Mesenchymal stem cell (in vitro differentiated cells and primary cell): ENCODE data around the gene SARS1.

Source experiments
- DNase-seq: peaks from one replicate; pipeline ENCODE4 v3.0.0-alpha.2; 2013
- H2AFZ ChIP-seq: one replicate; pipeline ENCODE4 v1.6.1; 2013; ENCODE audit warnings: low read depth, mild to moderate bottlenecking, control low read depth, inconsistent platforms, low read length, moderate library complexity
- H2AK5ac ChIP-seq: 2 replicates; pipeline ENCODE4 v1.6.1; 2013; ENCODE audit warnings: low read length, moderate library complexity, mild to moderate bottlenecking, inconsistent platforms; ENCODE audit not compliant: severe bottlenecking
- H2BK120ac ChIP-seq: one replicate; pipeline ENCODE4 v1.6.1; 2013; ENCODE audit warnings: low read depth, mild to moderate bottlenecking, inconsistent platforms, low read length, moderate library complexity
- H2BK12ac ChIP-seq, 2 experiments: one replicate each; pipeline ENCODE4 v1.6.1; 2013; ENCODE audit warnings: inconsistent platforms in 2 of 2, low read length in 2 of 2, mild to moderate bottlenecking in 2 of 2, moderate library complexity in 2 of 2, control low read depth in 1 of 2
- H2BK15ac ChIP-seq: one replicate; pipeline ENCODE4 v1.6.1; 2013; ENCODE audit warnings: mild to moderate bottlenecking, low read depth, inconsistent platforms; ENCODE audit not compliant: poor library complexity, severe bottlenecking
- H2BK5ac ChIP-seq: 2 replicates; pipeline ENCODE4 v1.6.1; 2013; ENCODE audit warnings: low read depth, mild to moderate bottlenecking, low read length, control low read depth, inconsistent platforms; ENCODE audit not compliant: poor library complexity, severe bottlenecking
- H3K14ac ChIP-seq, 2 experiments: one replicate each; pipeline ENCODE4 v1.6.1; 2013; ENCODE audit warnings: inconsistent platforms in 2 of 2, low read length in 2 of 2, control low read depth in 1 of 2, mild to moderate bottlenecking in 1 of 2, moderate library complexity in 1 of 2
- H3K18ac ChIP-seq, 2 experiments: one replicate each; pipeline ENCODE4 v1.6.1; 2013; ENCODE audit warnings: inconsistent platforms in 2 of 2, low read length in 2 of 2, control low read depth in 1 of 2, low read depth in 1 of 2, mild to moderate bottlenecking in 1 of 2
- H3K23ac ChIP-seq, 2 experiments: one replicate each; pipeline ENCODE4 v1.6.1; 2013; ENCODE audit warnings: inconsistent platforms in 2 of 2, low read length in 2 of 2, mild to moderate bottlenecking in 2 of 2, moderate library complexity in 2 of 2, control low read depth in 1 of 2
- H3K27ac ChIP-seq: 2 replicates; pipeline ENCODE4 v1.5.1; 2013; ENCODE audit warnings: mild to moderate bottlenecking, moderate library complexity, low read length, control low read depth, inconsistent platforms; ENCODE audit not compliant: poor library complexity, severe bottlenecking
- H3K27me3 ChIP-seq, 2 experiments: 2 replicates each; pipeline versions ENCODE4 v1.6.1 to v1.7.0; 2013; ENCODE audit warnings: low read length in 2 of 2, mild to moderate bottlenecking in 2 of 2, moderate library complexity in 2 of 2, control low read depth in 1 of 2, inconsistent platforms in 1 of 2; ENCODE audit not compliant: control insufficient read depth in 1 of 2, insufficient read depth in 1 of 2
- H3K36me3 ChIP-seq, 2 experiments: 2 replicates each; pipeline versions ENCODE4 v1.6.1 to v1.7.0; 2013; ENCODE audit warnings: low read length in 2 of 2, control low read depth in 1 of 2, inconsistent platforms in 1 of 2, low read depth in 1 of 2, mild to moderate bottlenecking in 1 of 2; ENCODE audit not compliant: insufficient read depth in 2 of 2, control insufficient read depth in 1 of 2
- H3K4ac ChIP-seq, 2 experiments: one replicate each; pipeline ENCODE4 v1.6.1; 2013; ENCODE audit warnings: inconsistent platforms in 2 of 2, low read length in 2 of 2, mild to moderate bottlenecking in 2 of 2, moderate library complexity in 2 of 2, control low read depth in 1 of 2, low read depth in 1 of 2
- H3K4me1 ChIP-seq: 2 replicates; pipeline ENCODE4 v1.6.1; 2013; ENCODE audit warnings: low read depth, low read length, control low read depth; ENCODE audit not compliant: control insufficient read depth, insufficient read depth
- H3K4me2 ChIP-seq: 2 replicates; pipeline ENCODE4 v1.6.1; 2013; ENCODE audit warnings: low read length, mild to moderate bottlenecking, inconsistent platforms; ENCODE audit not compliant: poor library complexity, severe bottlenecking
- H3K4me3 ChIP-seq, 2 experiments: 2 replicates each; pipeline versions ENCODE4 v1.5.1 to v1.7.0; 2013; ENCODE audit warnings: low read length in 2 of 2, mild to moderate bottlenecking in 2 of 2, control low read depth in 1 of 2, low read depth in 1 of 2; ENCODE audit not compliant: insufficient read depth in 1 of 2
- H3K79me1 ChIP-seq: replicated peaks from 2 replicates; pipeline ENCODE4 v1.6.1; 2013; ENCODE audit warnings: mild to moderate bottlenecking, control low read depth, low read length, inconsistent platforms; ENCODE audit not compliant: poor library complexity, severe bottlenecking
- H3K9ac ChIP-seq: 2 replicates; pipeline ENCODE4 v1.7.0; 2013; ENCODE audit warnings: mild to moderate bottlenecking, low read length, moderate library complexity
- H3K9me3 ChIP-seq: 2 replicates; pipeline ENCODE4 v1.7.0; 2013; ENCODE audit warnings: mild to moderate bottlenecking, low read length; ENCODE audit not compliant: control insufficient read depth
- H4K8ac ChIP-seq: one replicate; pipeline ENCODE4 v1.6.1; 2013; ENCODE audit warnings: inconsistent platforms, mild to moderate bottlenecking, low read length, moderate library complexity
- H4K91ac ChIP-seq: one replicate; pipeline ENCODE4 v1.6.1; 2013; ENCODE audit warnings: mild to moderate bottlenecking, low read length, inconsistent platforms
- WGBS: methylation state at CpG from one replicate; pipeline ENCODE4 v1.1.7; 2013; ENCODE audit warnings: mixed read lengths; 5-methylcytosine and 5-hydroxymethylcytosine counted together

Gene SARS1

DNA sequence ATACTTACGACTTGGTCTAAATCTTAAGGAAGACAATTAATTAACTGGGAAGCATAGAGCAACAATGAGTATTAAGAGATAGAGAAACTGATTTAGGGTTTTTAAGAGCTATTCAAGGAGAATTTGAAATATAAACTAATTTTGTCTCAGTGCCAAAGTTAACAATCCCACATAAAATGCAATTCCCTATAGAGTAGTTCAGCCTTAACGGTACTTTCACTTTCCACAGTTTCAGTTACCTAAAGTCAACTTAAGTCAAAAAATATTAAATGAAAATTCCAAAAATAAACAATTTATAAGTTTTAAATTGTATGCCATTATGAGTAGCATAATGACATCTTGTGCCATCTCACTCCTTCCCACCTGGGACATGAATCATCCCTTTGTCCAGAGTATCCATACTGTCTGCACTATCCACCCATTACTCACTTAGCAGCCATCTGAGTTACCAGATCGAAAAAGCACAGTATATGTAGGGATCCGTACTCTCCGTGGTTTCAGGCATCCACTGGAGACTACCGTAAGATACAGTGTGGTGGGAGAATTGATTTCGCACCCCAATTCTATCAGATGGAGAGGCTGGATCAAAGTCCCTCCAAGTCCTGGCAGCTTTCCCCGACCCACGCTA is 4.8 kb upstream of the SARS1 start:
- H3K4ac ChIP-seq = no peak overlapping the region
- H3K27me3 ChIP-seq = no peaks in the 10 kb centered on the region
- peak overlapping the region in 1 of 2 experiments; percentile 73 for H3K4me3 ChIP-seq
- H2BK5ac ChIP-seq = no peak overlapping the region
- H3K4me2 ChIP-seq = no peak overlapping the region
- no peaks in the 10 kb centered on the region for H3K9me3 ChIP-seq
- H3K79me1 ChIP-seq = no peaks in the 10 kb centered on the region
- H3K14ac ChIP-seq = no peak overlapping the region
- H3K36me3 ChIP-seq = no peaks in the 10 kb centered on the region
- H3K9ac ChIP-seq = peak overlapping the region; percentile 74
- H2AK5ac ChIP-seq = no peak overlapping the region
- H2BK12ac ChIP-seq = no peak overlapping the region
- H3K27ac ChIP-seq = no peak overlapping the region
- 91% methylated on average over 8 of the region's 9 CpGs for WGBS
- H3K4me1 ChIP-seq = peaks cover 2% of the 10 kb centered on the region
- H2AFZ ChIP-seq = no peak overlapping the region
- no peak overlapping the region for H2BK120ac ChIP-seq
- no peak for DNase-seq
- H4K8ac ChIP-seq = no peak overlapping the region
- H4K91ac ChIP-seq = no peak overlapping the region
- no peak overlapping the region for H3K18ac ChIP-seq
- no peak overlapping the region for H3K23ac ChIP-seq
- no peak overlapping the region for H2BK15ac ChIP-seq

DNA sequence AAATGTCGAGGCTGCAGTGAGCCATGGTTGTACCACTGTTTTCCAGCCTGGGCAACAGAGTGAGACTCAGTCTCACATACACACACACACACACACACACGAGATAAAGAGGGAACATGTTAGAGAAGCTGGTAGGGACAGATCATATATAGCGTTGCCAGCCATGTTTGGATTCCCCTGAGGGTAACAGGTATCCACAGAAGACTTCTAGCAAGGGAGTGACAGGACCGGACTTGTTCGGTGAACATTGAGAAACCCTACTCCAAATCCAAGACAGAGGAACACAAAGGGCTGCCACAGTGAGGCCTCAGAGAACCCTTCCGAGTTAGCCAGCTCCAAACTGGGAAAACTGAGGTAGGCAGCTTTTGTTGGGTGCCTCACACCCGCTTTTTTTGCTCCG is 3.7 kb upstream of the SARS1 start:
- no peak overlapping the region for H4K91ac ChIP-seq
- no peak overlapping the region for H3K23ac ChIP-seq
- no peak overlapping the region for H2BK120ac ChIP-seq
- no peak overlapping the region for H2AK5ac ChIP-seq
- H2BK5ac ChIP-seq = no peak overlapping the region
- H2BK12ac ChIP-seq = peak overlapping the region in 1 of 2 experiments; percentile 23
- H3K4me1 ChIP-seq = peaks cover 2% of the 10 kb centered on the region
- H3K4me3 ChIP-seq = no peak overlapping the region
- no peak overlapping the region for H3K18ac ChIP-seq
- no peak overlapping the region for H3K4ac ChIP-seq
- H2BK15ac ChIP-seq = no peak overlapping the region
- 85% methylated on average over 7 of the region's 8 CpGs for WGBS
- no peaks in the 10 kb centered on the region for H3K36me3 ChIP-seq
- H4K8ac ChIP-seq = no peak overlapping the region
- H3K14ac ChIP-seq = no peak overlapping the region
- DNase-seq = no peak
- H3K27ac ChIP-seq = no peak overlapping the region
- H3K79me1 ChIP-seq = no peaks in the 10 kb centered on the region
- no peaks in the 10 kb centered on the region for H3K9me3 ChIP-seq
- H3K27me3 ChIP-seq = no peaks in the 10 kb centered on the region
- no peak overlapping the region for H3K4me2 ChIP-seq
- H2AFZ ChIP-seq = no peak overlapping the region
- H3K9ac ChIP-seq = no peak overlapping the region

DNA sequence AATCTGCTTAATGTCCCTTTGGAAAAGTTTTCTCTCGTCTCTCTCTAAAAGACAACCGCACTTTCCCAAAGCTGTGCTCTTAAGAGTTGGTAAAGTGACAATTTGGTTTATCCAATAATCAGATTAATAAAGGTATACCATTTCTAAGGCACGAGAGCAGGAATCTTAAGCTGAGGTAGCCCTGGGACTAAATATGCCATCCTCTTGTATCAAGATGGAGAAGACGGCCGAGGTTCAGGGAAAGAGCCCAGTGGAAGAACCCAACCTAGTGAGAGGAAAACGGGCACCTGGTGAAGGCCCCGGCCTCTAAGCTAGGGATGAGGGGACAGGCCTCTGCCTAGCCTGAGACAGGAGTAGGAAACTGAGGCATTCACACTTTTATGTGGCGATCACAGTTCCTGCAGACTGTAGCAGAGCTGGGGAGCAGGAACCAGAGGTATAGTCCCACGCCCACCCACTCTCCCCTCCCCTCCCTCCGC is 334 bp upstream of the SARS1 start:
- no peak overlapping the region for H2BK5ac ChIP-seq
- peak overlapping the region; percentile 84 for H2AFZ ChIP-seq
- H3K27ac ChIP-seq = no peak overlapping the region
- peak overlapping the region; percentile 69 for H4K8ac ChIP-seq
- H3K9ac ChIP-seq = peak overlapping the region; percentile 99
- H3K36me3 ChIP-seq = peaks cover 3 to 11% of the 10 kb centered on the region in 2 experiments
- no peak overlapping the region for H2BK15ac ChIP-seq
- H4K91ac ChIP-seq = peak overlapping the region; percentile 76
- H3K4me2 ChIP-seq = peak overlapping the region; percentile 75
- no peaks in the 10 kb centered on the region for H3K27me3 ChIP-seq
- 33% methylated on average over 8 of the region's 10 CpGs for WGBS
- H3K4me3 ChIP-seq = peak overlapping the region; percentile 40 to 98
- H3K9me3 ChIP-seq = no peaks in the 10 kb centered on the region
- H2BK12ac ChIP-seq = no peak overlapping the region
- peak overlapping the region; percentile 48 to 60 for H3K4ac ChIP-seq
- H3K4me1 ChIP-seq = peaks cover 3% of the 10 kb centered on the region
- H3K23ac ChIP-seq = no peak overlapping the region
- H3K18ac ChIP-seq = no peak overlapping the region
- peak overlapping the region in 1 of 2 experiments; percentile 88 for H3K14ac ChIP-seq
- no peak overlapping the region for H2AK5ac ChIP-seq
- no peaks in the 10 kb centered on the region for H3K79me1 ChIP-seq
- no peak for DNase-seq
- no peak overlapping the region for H2BK120ac ChIP-seq

DNA sequence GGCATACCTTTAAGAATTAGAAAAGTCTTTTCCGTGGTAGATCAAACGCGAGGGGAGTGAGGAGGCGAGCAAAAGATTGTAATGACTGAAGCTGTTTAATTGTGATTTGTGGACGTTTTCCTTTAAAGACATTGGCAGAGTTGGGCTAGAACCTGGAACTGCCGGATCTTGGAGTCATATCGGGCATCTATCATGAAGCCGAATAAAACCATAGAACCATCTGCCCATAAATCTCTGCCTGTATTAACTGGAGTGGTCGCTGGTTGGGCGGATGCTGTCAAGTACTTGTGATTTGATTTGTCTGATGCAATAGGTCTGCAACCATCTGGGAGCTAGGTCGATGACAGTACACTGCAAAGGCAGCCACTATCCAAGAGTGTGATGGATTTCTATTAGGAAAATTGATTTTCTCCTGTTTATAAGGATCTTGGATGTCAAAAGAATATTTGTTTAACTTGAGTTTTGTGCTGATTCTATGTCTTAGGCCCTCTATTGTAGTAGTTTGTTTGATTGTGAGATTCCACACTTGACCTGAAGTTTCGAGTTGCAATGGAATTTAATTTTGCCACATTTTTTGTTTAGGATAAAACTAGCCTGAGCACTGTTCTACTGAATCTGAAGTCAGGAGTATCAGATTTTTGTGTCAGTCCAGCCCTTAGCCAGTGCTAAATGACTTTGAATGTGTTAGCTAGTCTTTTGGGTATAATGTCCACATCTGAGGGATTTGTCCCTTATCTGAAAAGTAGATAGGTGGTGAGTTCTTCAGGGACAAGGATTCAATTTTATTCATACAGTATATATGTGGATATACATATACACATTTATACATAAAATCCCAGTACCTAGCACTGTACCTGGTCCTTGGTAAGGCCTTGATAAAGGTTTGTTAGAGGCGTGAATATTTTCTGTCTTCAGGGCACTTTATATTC is 1.2 kb downstream of the SARS1 start:
- H3K36me3 ChIP-seq = peaks cover 3 to 19% of the 10 kb centered on the region in 2 experiments
- no peak overlapping the region for H3K23ac ChIP-seq
- peak overlapping the region in 1 of 2 experiments; percentile 71 for H3K4ac ChIP-seq
- peak overlapping the region; percentile 86 for H3K27ac ChIP-seq
- no peak overlapping the region for H4K91ac ChIP-seq
- H3K4me3 ChIP-seq = peak overlapping the region; percentile 89 to 98
- DNase-seq = peak; percentile 91
- peak overlapping the region; percentile 11 for H2BK120ac ChIP-seq
- no peak overlapping the region for H2AK5ac ChIP-seq
- H3K14ac ChIP-seq = no peak overlapping the region
- peaks cover 3% of the 10 kb centered on the region for H3K4me1 ChIP-seq
- H3K9ac ChIP-seq = peak overlapping the region; percentile 99
- H3K27me3 ChIP-seq = no peaks in the 10 kb centered on the region
- no peak overlapping the region for H2AFZ ChIP-seq
- 4% methylated on average over 9 of the region's 13 CpGs for WGBS
- no peaks in the 10 kb centered on the region for H3K9me3 ChIP-seq
- no peak overlapping the region for H2BK15ac ChIP-seq
- H2BK5ac ChIP-seq = no peak overlapping the region
- H4K8ac ChIP-seq = no peak overlapping the region
- peak overlapping the region in 1 of 2 experiments; percentile 60 for H3K18ac ChIP-seq
- no peak overlapping the region for H2BK12ac ChIP-seq
- no peaks in the 10 kb centered on the region for H3K79me1 ChIP-seq
- H3K4me2 ChIP-seq = peak overlapping the region; percentile 70
